GM18517 (cell line): ENCODE data around the gene COPE.
"Not testable (repeated sequence)": the region's sequence is repeated elsewhere in the genome, so short reads cannot be mapped to it uniquely, and the experiment has no call there.

ENCODE experiments used
- ATAC-seq: cut with Tn5 transposase; IDR thresholded peaks from one replicate; pipeline ENCODE4 v1.9.1; 2021; ENCODE audit warnings: mild to moderate bottlenecking, moderate library complexity; ENCODE audit not compliant: unreplicated experiment

COPE gene

DNA sequence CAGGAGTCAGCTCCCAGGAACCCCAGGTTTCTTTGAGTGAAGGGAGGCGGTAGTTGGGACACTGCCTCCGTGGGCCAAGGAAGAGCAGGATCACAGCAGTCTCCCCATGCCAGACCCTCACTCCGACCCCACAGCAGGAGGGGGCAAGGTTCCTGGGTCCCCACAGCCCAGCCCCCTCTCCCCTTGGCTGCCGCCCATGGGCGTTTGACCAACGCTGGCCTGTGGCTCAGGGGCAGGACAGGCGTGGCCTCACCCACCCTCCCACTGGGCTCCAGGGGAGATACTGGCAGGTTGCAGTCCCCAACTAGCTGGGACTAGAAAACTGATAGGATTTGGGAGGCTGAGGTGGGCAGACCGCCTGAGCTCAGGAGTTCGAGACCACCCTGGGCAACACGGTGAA, 9.2 kb downstream of the COPE start:
- no peak for ATAC-seq

DNA sequence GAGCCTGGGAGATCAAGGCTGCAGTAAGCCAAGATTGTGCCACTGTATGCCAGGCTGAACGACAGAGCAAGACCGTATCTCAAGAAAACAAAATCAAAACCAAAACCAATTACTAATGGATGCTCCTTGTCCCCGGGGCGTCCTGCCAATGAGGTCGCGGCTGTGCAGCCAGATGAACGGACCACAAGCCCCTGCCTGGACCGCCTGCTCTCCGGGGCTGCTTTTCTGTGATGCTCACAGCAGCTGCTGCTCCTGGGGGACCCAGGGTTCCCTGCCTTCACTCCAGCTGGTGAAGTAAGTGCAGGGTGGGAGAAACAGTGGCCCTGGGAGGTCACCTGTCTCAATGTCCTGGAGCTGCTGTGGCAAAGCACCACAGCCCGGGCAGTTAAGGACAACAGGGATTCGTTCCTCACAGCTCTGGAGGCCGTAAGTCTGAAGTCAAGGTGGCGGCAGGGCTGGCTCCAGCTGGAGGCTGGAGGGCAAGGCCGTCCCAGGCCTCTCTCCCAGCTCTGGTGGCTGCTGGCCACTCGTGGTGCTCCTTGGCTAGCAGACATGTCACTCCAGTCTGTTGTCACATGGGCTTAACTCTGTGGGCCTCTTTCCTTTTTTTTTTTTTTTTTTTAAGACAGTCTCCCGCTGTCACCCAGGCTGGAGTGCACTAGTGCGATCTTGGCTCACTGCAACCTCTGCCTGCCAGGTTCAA, 10.1 kb downstream of the COPE start:
- no peak for ATAC-seq

DNA sequence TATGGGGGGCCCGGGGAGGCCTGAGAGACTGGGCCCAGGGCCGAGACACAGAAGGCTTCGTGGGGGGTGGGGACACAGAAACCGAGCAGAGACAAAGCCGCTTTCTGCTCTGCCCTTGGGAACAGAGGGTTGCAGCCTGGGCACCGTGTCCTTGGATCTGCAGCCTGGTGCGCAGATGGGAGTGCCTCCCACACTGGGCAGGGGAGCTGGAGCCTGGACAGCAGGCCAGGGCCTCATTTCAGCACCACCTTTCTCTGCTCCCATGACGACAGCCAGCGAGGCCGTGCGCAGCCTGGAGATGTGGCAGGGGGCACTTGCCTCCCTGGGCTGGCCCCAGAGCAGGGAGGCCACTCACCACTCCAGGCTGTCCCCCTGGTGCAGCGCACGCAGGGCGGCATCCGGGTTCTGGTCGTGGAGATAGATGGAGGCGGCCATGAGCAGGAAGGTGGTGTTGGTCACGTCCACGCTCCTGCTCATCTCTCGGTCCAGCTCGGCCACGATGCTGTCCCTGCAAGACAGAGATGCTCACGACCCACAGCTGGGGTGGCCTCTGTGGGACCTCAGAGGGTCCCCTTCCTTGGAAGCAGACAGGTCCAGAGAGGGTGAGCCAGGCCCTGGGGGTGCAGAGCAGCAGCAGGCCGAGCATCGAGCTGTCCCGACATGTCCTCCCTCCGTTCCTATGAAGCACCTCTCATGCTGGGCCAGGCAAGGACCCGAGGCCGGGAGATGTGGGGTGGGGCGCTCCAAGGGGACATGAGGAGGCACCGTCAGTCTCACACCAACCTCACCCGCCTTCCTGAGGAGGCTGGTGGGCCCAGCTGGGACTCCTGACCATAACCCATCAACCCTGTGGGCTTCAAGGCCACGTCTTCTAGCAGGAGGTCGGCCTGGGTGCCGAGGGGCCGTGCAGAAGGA, 12.3 kb downstream of the COPE start:
- no peak for ATAC-seq

DNA sequence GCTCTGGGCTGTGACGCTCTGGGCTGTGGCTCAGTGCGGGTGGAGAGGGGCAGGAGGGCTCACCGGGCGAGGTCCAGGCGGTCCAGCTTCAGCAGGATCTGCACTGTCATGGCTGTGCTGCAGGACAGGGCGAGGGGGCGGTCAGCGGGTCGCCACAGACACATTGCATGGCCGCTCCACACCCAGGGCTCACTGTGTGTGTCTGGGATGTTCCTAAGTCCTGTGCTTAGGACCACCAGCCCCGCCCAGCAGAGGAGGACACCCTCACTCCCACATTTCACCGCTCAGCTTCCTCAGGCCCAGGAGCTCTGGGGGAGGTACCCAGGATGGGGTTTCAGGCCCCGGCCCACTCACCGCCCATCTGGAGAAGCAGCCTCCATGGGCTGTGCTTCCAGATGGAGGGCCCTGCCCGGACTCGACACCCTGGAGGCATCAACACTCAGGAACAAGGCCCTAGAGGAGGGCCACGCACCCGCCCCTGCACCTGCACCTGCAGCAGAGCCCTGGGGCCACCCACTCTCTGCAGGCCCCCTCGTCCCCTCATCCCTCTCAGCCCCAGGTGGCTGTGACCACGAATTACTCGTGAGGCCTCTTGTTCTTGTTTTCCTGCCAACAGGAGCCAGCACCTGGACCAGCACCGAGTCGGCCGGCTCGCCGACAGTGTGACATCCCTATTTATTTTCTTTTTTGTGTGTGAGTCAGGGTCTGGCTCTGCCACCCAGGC, 13.5 kb downstream of the COPE start:
- no peak for ATAC-seq

DNA sequence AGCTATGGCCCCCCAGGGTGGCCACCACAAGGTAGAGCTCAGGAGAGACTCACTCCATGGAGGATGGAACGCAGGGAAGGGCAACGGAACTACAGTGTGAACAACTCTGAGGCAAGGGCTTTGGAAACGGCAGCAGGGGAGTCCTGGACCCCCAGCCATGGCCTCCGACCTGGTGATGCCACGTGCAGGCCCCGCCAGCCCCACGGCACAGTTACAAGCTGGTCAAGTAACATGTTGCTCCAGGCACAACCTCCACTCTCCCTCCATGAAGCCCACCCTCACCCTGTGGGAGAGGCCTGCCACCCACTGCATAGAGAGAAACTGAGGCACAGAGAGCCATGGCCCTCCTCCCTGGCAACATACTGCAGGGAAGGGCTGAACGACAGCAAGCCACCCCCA, 14.1 kb downstream of the COPE start:
- no peak for ATAC-seq

DNA sequence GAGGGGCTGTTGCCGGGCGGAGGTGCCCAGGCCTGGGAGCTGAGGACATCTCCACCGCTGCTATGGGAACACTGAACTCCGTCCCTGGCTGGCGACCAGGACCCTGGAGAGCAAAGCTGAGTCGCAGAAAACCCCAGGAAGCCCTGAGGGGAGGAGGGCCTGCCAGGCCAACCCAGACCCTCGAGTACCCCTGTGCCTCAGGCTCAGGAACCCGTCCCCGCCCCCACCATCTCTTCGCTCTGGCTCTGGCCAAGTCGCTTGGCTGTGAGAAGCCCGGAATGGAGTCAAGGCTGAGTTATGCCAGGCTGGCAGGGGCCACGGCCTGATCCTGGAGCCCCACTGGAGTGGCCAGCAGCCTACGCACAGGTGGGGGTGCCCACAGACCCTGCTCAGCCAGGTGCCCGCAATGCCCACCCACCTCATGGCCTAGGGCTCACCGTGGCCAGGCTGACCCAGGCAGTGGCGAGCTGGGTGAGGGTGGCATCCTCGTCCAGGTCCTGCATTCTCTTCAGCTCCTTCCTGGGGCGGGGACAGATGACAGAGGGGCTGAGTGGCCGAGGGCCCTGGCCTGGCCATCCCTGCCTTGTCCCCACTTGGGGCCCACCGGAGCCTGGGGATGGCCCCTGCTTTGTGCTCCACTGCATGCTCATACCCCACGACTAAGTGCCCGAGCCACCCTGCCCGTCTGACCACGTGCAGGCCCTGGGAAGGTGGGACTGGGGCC, 14.7 kb downstream of the COPE start:
- no peak for ATAC-seq

DNA sequence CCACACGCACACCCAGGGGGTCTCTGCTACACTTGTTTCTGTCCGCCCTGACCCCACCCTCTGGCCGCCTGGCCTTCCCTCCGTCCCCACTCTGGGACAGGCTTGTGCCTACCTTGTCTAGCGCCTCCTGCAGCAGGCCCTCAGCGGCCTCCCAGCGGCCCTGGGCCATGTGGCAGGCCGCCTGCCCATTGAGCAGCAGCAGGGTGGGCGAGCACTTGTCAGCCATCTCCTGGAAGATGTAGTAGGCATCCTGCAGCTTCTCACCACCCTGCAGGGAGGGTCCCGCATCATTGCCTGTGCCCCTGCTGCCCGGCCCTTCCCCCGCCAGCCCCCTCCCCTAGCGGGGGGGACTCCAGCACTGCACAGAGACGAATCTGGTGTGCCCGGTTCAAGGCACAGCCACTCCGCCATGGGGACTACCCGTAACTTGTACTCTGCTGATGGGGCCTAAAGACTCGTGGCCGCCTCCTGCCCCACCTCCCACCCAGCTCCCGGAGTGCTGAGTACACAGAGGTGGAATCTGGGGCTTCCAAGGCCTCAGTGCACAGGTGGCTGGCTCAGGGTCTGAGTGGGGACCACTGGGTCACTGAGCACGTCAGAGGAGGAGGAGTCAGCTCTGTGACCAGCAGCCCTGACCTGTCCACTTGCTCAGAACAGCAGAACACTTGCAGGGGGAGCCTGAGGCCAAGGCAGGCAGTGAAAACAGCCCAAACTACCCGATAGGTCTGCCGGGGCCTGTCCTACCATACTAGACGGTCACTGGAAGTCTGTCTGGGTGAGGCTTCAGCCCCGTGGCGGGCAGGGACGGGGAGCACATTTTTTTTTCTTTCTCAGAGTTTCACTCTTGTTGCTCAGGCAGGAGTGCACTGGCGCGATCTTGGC, 15.8 kb downstream of the COPE start:
- no peak for ATAC-seq

DNA sequence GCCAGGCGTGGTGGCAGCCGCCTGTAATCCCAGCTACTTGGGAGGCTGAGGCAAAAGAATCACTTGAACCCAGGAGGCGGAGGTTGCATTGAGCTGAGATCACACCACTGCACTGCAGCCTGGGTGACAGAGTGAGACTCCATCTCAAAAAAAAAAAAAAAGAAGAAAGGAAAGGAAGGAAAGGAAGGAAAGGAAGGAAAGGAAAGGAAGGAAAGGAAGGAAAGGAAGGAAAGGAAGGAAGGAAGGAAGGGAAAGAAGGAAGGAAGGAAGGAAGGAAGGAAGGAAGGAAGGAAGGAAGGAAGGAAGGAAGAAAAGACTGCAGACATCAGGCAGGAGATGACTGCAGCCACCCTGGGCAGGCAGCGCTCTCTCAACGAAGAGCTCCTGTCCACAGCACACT, 16.7 kb downstream of the COPE start:
- not testable (repeated sequence) for ATAC-seq

DNA sequence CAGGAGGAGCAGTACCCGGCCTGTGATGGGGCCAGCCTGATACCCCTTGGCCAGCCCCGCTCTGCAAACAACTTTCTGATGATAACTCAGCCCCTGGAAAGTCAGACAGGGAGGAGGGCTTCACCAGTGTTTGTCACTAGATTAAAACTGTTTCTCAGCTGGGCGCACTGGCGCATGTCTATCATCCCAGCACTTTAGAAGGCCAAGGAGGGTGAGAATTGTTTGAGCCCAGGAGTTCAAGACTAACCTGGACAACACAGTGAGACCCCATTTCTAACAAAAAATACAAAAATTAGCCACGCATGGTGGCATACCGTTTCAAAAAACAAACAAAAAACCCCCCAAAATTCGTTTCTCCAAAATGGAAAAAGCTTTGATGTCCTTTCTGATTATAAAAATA, 17.7 kb downstream of the COPE start:
- no peak for ATAC-seq

DNA sequence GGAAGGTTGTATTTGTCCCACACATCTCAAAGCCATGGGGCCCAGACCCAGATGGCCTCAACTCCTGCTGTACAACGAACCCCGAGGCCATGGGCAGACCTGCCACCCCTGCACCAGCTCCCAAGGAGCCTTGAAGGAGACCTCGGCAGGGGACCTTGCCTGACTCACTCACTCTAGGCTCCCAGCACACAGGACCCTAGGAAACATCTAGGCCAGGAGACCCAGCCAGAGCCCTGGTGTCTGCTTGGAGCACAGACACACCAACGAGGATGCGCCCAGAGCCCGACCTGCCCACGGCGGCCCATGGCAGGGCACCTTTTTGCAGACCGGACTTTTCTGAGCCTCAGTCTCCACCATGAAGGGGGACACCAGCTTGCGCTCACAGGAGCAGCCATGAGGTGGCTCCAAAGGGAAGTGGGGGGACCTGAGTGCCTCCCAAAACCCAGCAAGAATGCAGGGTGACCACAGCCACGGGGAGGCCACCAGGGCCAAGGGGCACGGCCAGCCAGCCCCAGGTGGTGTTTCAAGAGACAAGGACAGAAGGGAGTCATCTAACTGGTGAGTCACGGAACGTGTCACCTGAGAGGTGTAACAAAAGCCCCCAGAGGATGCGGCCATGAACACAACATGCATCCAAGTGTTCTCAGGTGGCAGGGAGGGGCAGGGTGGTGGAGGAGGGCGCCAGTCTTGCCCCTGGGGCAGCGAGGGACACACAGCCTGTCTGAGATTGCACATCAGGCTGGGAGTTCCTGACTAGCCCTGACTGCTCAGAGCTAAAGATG, 18.3 kb downstream of the COPE start:
- no peak for ATAC-seq

DNA sequence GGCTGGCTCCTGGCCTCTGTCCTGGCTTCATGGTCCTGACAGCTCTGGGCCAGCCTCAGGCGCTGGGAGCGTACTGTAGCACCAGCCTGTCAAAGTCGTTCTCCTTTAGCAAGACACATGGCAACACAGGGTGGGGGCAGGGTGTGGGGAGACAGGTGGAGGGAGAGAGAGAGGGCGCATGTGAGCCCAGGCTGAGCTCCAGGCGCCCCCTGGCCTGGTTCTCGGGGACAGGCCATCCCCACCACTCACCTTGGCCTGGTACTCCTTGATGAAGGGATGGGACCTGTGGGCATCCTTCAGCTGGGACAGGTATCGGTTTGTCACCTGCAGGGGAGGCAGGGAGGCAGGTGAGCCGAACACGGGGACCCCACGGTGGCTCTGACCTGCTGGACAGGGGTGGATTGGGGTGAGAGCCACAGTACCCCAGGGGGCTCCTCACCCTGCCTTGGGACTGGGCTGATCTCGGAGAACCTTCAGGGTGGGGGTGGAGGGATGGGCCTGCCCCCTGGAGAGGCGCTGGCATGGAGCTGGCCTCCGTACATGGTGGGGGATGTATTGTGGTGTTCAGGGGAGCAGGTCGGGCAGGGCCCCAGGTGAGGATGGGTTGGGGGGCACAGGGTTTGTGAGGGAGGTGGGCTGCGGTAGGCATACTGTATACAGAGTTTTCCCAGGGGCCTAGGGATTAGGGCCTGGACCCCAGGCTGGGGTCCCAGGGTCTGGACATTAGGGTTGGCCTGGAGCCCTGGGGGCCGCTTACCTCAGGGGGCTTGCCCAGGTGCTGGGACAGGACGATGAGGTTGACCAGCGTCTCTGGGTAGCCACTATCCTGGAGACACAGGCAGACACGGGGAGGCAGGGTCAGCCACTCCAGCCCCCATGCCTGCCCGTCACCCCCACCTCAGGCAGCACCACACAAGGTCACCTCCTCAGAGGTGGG, 19.3 kb downstream of the COPE start:
- no peak for ATAC-seq

DNA sequence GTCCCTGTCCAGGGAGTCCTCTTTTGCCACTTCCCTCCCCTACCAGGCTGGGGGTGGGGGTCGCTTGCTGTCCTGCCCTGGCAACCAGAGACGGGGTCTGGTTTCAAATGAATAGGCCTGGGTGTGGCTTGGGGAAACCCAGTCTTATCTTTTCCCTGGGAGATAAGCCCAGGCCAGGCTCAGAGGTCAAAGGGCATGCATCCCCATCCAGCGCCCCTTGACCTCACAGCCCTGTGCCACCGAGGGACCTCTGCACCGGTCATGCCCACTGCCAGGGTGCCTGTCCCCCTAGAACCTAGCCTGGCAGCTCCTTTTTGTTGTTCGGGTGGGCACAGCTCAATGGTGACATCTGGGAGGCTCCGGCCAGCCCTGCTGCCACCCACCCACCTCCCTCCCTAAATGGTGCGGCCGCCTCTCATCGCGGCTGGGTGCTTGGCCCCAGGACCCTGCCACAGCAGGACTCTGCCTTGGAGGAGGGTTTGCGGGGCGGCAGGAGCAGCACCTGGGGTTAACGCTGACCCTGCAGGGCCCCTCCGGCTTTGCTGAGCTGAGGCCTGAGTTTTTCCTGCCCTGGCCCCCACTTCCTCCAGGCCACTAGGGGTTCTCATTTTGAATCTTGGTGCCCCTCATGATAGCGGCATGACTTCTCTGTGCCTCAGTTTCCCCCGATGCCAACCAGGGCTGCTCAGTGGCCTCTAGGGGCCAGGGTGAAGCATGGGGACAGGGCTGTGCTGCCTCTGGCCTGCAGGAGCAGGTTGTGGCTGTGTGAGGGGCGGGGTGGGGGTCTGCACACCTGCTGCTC, 20.4 kb downstream of the COPE start:
- ATAC-seq, result no peak

DNA sequence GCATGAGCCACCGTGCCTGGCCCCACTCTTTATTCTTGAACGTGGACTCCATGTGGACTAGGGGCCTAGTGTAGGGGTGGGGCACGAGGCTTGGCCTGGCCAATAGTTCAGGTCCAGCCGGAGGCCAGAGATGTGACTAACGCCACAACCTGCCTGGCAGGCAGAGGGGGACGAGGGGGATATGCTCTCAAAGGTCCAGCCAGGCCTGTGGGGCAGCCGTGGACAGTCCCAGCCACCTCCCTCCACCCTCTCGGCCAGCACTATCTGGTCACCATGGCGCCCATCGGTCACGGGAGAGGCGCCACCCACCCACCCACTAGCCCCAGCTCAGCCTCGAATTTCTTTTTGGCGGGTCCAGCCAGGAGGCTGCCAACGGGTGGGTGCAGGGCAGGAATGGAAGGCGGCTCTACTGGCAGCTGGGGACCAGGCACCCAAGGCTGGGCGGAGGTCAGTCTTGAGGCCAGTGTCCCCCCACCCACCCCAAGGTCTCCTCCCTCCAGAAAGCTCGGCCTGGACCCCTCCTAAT, 21.0 kb downstream of the COPE start:
- ATAC-seq, result no peak

DNA sequence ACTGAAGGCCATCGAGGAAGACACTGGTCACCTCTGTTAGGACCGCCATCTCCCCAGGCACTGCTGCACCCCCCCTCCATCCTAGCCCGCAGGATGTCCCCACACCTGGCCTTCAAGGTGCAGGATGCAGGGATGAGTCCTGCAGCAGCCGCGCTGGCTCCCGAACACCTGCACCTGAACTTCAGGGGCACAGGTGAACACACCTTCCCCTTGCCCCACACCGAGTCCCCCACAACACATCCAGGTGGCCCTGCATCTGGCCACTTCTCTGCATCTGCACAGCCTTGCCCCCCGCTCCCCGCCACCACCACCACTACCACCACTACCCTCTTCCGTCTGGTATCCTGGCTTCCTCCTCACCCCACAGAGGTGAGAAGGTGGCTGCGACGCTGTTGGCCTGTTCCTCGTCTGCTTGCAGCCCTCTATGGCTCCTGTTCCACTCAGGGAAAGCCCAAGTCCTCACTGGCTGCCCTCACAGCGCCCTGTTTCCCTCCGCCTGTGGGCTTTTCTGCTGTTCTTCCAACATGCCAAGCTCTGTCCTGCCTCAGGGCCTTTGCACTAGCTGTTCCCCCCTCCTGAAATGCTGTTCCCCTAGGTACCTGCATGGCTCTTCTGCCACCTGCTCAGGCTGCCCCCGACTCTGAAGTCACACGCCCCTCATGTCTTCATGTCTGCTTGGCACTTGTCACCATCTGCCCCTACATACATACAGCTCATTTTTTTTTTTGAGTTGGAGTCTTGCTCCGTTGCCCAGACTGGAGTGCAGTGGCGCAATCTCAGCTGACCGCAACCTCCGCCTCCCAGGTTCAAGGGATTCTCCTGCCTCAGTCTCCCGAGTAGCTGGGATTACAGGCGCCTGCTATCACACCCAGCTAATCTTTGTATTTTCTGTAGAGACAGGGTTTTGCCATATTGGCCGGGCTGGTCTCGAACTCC, 21.8 kb downstream of the COPE start:
- ATAC-seq, result no peak

DNA sequence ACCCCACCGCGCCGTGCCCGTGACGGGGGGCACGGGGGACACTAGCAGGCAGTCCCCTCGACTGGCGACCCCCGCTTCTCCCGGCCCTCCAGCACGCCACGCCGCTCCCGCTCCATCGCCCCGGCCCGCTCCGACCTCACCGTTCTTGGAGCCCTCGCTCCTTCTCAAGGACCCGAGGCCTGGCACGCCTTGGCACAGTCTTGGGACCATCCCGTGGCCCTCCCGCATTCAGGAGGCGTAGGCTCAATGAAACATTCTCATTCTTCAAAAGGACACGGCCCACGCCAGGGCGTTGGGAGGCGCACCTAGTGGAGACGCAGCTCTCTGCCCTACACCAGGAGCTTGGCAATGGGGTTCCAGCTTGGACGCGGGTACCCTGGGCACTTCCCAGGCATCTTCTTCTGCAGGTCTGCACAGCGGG, 22.8 kb downstream of the COPE start:
- ATAC-seq, result no peak

DNA sequence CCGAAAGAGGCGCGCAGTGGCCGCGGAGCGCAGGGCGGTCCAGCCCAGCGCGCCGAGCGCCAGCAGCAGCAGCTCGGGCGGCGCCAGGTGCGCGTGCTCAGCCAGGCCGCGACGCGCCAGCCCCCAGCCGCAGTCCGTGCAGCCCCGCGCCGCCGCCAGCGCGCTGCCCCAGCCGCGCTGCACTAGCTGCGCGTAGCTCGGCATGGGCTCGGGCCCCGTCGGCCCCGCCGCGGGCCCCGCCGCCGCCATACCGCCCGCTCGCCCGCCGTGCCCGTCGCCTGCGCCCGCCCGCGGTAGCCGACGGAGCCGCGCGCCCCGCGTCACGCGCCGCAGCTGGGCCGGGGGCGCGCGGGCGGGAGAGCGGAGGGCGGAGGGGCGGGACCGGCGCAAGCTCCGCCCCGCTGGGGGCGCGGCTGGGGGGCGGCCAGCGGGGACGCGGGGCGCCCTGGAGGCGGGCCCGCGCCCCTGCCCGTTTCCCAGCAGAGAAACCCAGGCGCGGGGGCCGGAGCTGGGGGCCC, 23.3 kb downstream of the COPE start, which contains the start of gene CERS1:
CERS1 (minus strand) TSS at position 335 of the 518 bp plus-strand sequence; CDS start at position 249, 86 bp downstream.
- ATAC-seq, result no peak
